HG03066 (cell line): Measurements from ENCODE around the gene ANP32E.

Source experiments
- ATAC-seq: cut with Tn5 transposase; IDR thresholded peaks from one replicate; pipeline ENCODE4 v1.9.1; 2021; ENCODE audit warnings: low read depth; ENCODE audit not compliant: unreplicated experiment

Gene ANP32E

DNA sequence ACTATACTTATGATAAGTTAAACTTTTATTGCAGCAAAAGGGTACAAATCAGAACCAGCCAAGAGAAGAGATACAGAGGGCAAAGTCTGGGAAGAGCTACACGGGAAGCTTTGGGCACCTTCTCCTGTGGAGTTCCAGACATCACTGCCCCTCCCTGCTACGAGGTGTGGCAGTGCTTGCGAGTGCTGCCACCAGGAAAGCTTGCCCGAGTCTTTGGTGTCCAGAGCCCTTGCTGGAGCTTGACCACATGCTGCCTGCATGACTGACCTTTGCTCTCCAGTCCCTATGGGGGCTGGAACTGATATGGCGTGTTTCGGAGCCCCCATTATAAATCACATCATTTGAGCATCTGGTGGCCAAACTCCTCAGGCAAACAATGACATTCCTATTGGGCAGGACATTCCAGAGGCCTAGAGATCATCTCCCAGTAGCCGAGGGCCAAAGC lies 62.7 kb downstream of the ANP32E start:
- no peak for ATAC-seq

DNA sequence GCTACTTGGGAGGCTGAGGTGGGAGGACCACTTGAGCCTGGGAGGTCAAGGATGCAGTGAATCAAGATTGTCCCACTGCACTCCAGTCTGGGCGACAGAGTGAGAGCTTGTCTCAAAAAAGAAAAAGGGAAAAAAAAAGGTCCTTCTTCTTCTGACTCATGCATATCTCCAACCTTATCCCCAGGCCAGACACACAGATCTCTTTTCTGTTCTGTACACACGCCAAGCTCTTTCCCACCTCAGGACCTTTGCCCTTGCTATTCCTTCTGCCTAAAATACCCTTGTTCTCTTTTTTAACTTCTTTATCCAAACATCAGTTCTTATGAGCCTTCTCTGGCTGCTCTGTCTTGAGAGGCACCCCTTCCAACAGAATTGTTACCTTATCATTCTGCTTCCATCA lies 64.1 kb downstream of the ANP32E start:
- no peak for ATAC-seq

DNA sequence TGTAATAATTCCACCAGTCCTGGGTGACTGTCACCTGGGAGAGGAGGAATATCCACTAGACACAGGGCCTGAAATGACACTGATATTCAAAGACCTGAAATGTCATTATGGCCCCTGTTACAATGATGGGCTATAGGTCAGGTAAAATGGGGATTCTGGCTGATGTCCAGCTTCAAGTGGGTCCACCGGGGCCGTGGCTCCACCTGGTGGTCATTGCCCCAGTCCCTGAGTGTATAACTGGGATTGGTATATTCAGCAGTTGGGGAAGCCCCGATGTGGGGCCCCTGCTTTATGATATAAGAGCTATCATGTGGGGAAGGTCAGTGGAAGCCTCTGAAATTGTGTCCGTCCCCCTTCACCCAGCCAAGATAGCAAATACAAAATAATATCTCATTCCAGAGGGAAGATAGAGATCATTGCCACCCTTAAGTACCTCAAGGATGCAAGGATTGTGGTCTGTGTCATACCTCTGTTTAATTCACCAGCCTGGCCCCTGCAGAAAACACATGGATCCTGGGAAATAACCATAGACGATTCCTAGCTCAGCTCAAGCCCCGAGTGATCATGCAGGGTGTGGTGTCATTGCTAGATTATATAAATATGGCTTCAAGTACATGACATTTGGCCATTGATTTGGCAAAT lies 66.8 kb downstream of the ANP32E start:
- no peak for ATAC-seq
